Peyer's patch (tissue), 4 donors: ENCODE results near the gene ATP10A. TPM values are rescaled to one million over a fixed set of nuclear protein-coding genes. Genes with fewer than 3 reads are reported as not detected.
"Not testable (repeated sequence)": the region's sequence is repeated elsewhere in the genome, so short reads cannot be mapped to it uniquely, and the experiment has no call there.

Experiments used
- DNase-seq, 3 donors: peaks; one replicate each; pipeline ENCODE4 v3.0.0-alpha.2; 2017 to 2019
- H3K27ac ChIP-seq, 4 donors: fragments of 200-600 bp; sonication (generic); one replicate each; pipeline ENCODE4 v1.5.1; 2016 to 2019
- H3K27me3 ChIP-seq, 2 donors: fragments of 200-600 bp; sonication (generic); one replicate each; pipeline ENCODE4 v1.5.1; 2019
- H3K36me3 ChIP-seq, 3 donors: fragments of 200-600 bp; sonication (generic); one replicate each; pipeline ENCODE4 v1.5.1; 2016 to 2019
- H3K4me1 ChIP-seq, 4 donors: fragments of 200-600 bp; sonication (generic); one replicate each; pipeline ENCODE4 v1.5.1; 2016 to 2019
- H3K4me3 ChIP-seq, 4 donors: fragments of 200-600 bp; sonication (generic); 1 replicate in 3 of 4; 2 replicates in 1 of 4; pipeline ENCODE4 v1.5.1; 2016 to 2019; ENCODE audit warnings: mild to moderate bottlenecking in 1 of 4
- H3K9me3 ChIP-seq, 4 donors: fragments of 200-600 bp; sonication (generic); one replicate each; pipeline ENCODE4 v1.5.1; 2016 to 2019; ENCODE audit warnings: mild to moderate bottlenecking in 1 of 4
- CTCF ChIP-seq, 6 experiments: fragments of 450-650 bp in 4 of 6; fragments of 200-600 bp in 2 of 6; sonication (generic) in 1 of 6; IDR thresholded peaks; one replicate each; pipeline ENCODE4 v1.5.1; 2017 to 2019; ENCODE audit warnings: antibody characterized with exemption in 6 of 6, mild to moderate bottlenecking in 3 of 6, moderate library complexity in 1 of 6
- POLR2A ChIP-seq, 2 donors: fragments of 450-650 bp; IDR thresholded peaks; one replicate each; pipeline ENCODE4 v1.5.1; 2017; ENCODE audit warnings: antibody characterized with exemption in 2 of 2, mild to moderate bottlenecking in 2 of 2, moderate library complexity in 2 of 2
- total RNA-seq, 4 donors: library from RNA; depleted of rRNA; stranded (reverse); fragments of >200 nt; gene quantifications; one replicate each; pipeline ENCODE4 v1.1.0, GENCODE V29; 2016

ATP10A gene
- total RNA-seq, 4 donors from 2014 or later = 1.6 to 7.4 (median 3.7) TPM

GRCh38 chr15:25772500-25772899 is 90.6 kb downstream of the ATP10A start:
- Histone ChIP-seq H3K9me3 (no peaks in the 10 kb centered on the region), H3K27ac (no peak overlapping the region), H3K36me3 (no peaks in the 10 kb centered on the region), H3K4me1 (peaks cover 0 to 5% (median 0%) of the 10 kb centered on the region in 4 donors), H3K4me3 (no peak overlapping the region), H3K27me3 (no peaks in the 10 kb centered on the region)
- no peak for DNase-seq
- TF ChIP-seq CTCF (IDR thresholded peaks at IDR 0.05) (no peak), POLR2A (IDR thresholded peaks at IDR 0.05) (no peak)

- H3K27ac ChIP-seq, H3K4me3 ChIP-seq, DNase-seq, H3K36me3 ChIP-seq, H3K9me3 ChIP-seq, H3K27me3 ChIP-seq, H3K4me1 ChIP-seq: not testable (repeated sequence)
Observed at GRCh38 chr15:25771736-25772135, 91.4 kb downstream of the ATP10A start.

GRCh38 chr15:25771338-25771706 is 91.8 kb downstream of the ATP10A start:
- Histone ChIP-seq H3K36me3 (no peaks in the 10 kb centered on the region), H3K9me3 (no peaks in the 10 kb centered on the region), H3K27ac (no peak overlapping the region), H3K4me3 (no peak overlapping the region), H3K27me3 (no peaks in the 10 kb centered on the region), H3K4me1 (peaks cover 0 to 5% (median 0%) of the 10 kb centered on the region in 4 donors)
- TF ChIP-seq POLR2A (IDR thresholded peaks at IDR 0.05) = no peak
- no peak for TF ChIP-seq CTCF (IDR thresholded peaks at IDR 0.05)
- DNase-seq = no peak

GRCh38 chr15:25770618-25771337 is 92.3 kb downstream of the ATP10A start:
- peaks cover 0 to 5% (median 0%) of the 10 kb centered on the region in 4 donors for H3K4me1 ChIP-seq
- no peak overlapping the region for H3K4me3 ChIP-seq
- TF ChIP-seq CTCF (IDR thresholded peaks at IDR 0.05) = no peak
- TF ChIP-seq POLR2A (IDR thresholded peaks at IDR 0.05) = no peak
- H3K9me3 ChIP-seq = no peaks in the 10 kb centered on the region
- H3K36me3 ChIP-seq = no peaks in the 10 kb centered on the region
- DNase-seq = no peak
- H3K27me3 ChIP-seq = no peaks in the 10 kb centered on the region
- H3K27ac ChIP-seq = no peak overlapping the region

GRCh38 chr15:25770031-25770430 is 93.1 kb downstream of the ATP10A start:
- Histone ChIP-seq H3K9me3 (no peaks in the 10 kb centered on the region), H3K4me1 (no peaks in the 10 kb centered on the region), H3K4me3 (no peak overlapping the region), H3K27me3 (no peaks in the 10 kb centered on the region), H3K36me3 (no peaks in the 10 kb centered on the region), H3K27ac (no peak overlapping the region)
- TF ChIP-seq CTCF (IDR thresholded peaks at IDR 0.05) (no peak), POLR2A (IDR thresholded peaks at IDR 0.05) (no peak)
- DNase-seq = no peak

GRCh38 chr15:25768271-25768670 is 94.9 kb downstream of the ATP10A start:
- TF ChIP-seq CTCF (IDR thresholded peaks at IDR 0.05) (no peak), POLR2A (IDR thresholded peaks at IDR 0.05) (no peak)
- Histone ChIP-seq H3K36me3 (no peaks in the 10 kb centered on the region), H3K27me3 (no peaks in the 10 kb centered on the region), H3K9me3 (no peaks in the 10 kb centered on the region), H3K4me3 (no peak overlapping the region), H3K27ac (no peak overlapping the region), H3K4me1 (no peaks in the 10 kb centered on the region)
- no peak for DNase-seq
